ENCODE measurements around the gene TATDN3.

DNA sequence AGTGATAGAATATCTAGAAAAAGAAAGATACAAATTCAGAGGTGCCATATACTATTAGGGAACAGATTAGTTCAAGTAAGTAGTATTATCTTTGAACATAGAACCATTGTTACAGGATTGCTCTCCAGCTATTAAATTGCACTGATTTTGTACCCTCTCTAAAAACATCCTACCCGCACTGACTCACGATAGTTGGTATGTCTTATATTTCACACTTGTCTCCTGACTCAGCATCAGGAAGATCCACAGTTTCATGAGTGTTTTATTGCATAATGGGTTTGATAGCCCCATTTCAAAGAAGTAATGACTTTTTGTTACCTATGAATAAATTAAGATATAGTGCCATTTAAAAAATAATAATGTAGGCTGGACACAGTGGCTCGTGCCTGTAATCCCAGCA lies 6.0 kb downstream of the TATDN3 start:
- TF ChIP-seq, protein P1, sequence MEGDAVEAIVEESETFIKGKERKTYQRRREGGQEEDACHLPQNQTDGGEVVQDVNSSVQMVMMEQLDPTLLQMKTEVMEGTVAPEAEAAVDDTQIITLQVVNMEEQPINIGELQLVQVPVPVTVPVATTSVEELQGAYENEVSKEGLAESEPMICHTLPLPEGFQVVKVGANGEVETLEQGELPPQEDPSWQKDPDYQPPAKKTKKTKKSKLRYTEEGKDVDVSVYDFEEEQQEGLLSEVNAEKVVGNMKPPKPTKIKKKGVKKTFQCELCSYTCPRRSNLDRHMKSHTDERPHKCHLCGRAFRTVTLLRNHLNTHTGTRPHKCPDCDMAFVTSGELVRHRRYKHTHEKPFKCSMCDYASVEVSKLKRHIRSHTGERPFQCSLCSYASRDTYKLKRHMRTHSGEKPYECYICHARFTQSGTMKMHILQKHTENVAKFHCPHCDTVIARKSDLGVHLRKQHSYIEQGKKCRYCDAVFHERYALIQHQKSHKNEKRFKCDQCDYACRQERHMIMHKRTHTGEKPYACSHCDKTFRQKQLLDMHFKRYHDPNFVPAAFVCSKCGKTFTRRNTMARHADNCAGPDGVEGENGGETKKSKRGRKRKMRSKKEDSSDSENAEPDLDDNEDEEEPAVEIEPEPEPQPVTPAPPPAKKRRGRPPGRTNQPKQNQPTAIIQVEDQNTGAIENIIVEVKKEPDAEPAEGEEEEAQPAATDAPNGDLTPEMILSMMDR (IDR thresholded peaks at IDR 0.05; ENCODE audit: low read depth, low read length) = no peak
- no peak for TF ChIP-seq EZH2phosphoT487 (IDR thresholded peaks at IDR 0.05; ENCODE audit: low read depth)
